HCT116 (cell line): ENCODE data around the gene PITPNC1. TPM values are rescaled to one million over a fixed set of nuclear protein-coding genes. Genes with fewer than 3 reads are reported as not detected.

Source experiments
- ATAC-seq: fragments of 200-7000 bp; cut with Tn5 transposase; 2 replicates; pipeline ENCODE4 v1.9.1; 2020; ENCODE audit warnings: mild to moderate bottlenecking, moderate library complexity
- BruUV-seq: library from RNA; stranded (reverse); fragments of 400-500 nt; replicated peaks from 2 replicates; lab custom pipeline; 2021; lab: Mats Ljungman, UMichigan
- CTCF ChIA-PET: fragments of 300-600 bp; sonication (Branson Sonifier 250); formaldehyde crosslinking; loops from one replicate; lab custom pipeline; 2021; ENCODE audit warnings: antibody characterized with exemption; lab: Charles Lee
- POLR2A ChIA-PET: fragments of 300-600, 350-600 bp; sonication (Branson Sonifier 250); formaldehyde crosslinking; loops from one replicate; lab custom pipeline; 2021; ENCODE audit warnings: antibody characterized with exemption; lab: Charles Lee
- RAD21 ChIA-PET, 2 experiments: fragments of 300-600 bp; sonication (Branson Sonifier 250); formaldehyde crosslinking; loops; one replicate each; lab custom pipeline; 2023; ENCODE audit warnings: low total read pairs in 2 of 2; ENCODE audit not compliant: uncharacterized antibody in 2 of 2, unreplicated experiment in 2 of 2, low non-redundant PET in 1 of 2; lab: Charles Lee
- DNase-seq: peaks from one replicate; pipeline ENCODE4 v3.0.0-alpha.2; 2010; ENCODE audit warnings: low read depth, low spot score
- H2AFZ ChIP-seq: fragments of 200-600 bp; shearing (Covaris generic), sonication (generic); 2 replicates; pipeline ENCODE4 v1.6.1; 2017; ENCODE audit warnings: low read depth, mixed run types, mixed read lengths, antibody characterized with exemption, low read length; ENCODE audit not compliant: poor library complexity, severe bottlenecking
- H3K27ac ChIP-seq: 2 replicates; pipeline ENCODE4 v1.5.1; 2012; ENCODE audit warnings: low read depth, low read length
- H3K27me3 ChIP-seq: fragments of 200-600 bp; sonication (generic); 2 replicates; pipeline ENCODE4 v1.6.1; 2016; ENCODE audit warnings: mixed run types, low read length, mixed read lengths; ENCODE audit not compliant: insufficient read depth
- H3K36me3 ChIP-seq, 2 experiments: fragments of 200-500 bp in 1 of 2; fragments of 200-600 bp in 1 of 2; sonication (Bioruptor generic) in 1 of 2; sonication (generic) in 1 of 2; 2 replicates each; pipeline versions ENCODE4 v1.5.1 to v1.6.1; 2014 to 2016; ENCODE audit warnings: low read length in 2 of 2, inconsistent platforms in 1 of 2, mixed read lengths in 1 of 2, mixed run types in 1 of 2; ENCODE audit not compliant: insufficient read depth in 2 of 2, control insufficient read depth in 1 of 2
- H3K4me1 ChIP-seq, 2 experiments: fragments of 200-600 bp in 1 of 2; sonication (generic) in 1 of 2; 2 replicates each; pipeline versions ENCODE4 v1.5.1 to v1.6.1; 2012 to 2017; ENCODE audit warnings: low read length in 2 of 2, inconsistent platforms in 1 of 2, mild to moderate bottlenecking in 1 of 2, mixed read lengths in 1 of 2, mixed run types in 1 of 2, moderate library complexity in 1 of 2; ENCODE audit not compliant: insufficient read depth in 2 of 2, control insufficient read depth in 1 of 2
- H3K4me2 ChIP-seq: fragments of 200-600 bp; sonication (generic); 2 replicates; pipeline ENCODE4 v1.6.1; 2017; ENCODE audit warnings: mixed run types, low read length, mixed read lengths
- H3K4me3 ChIP-seq, 2 experiments: fragments of 200-600 bp in 1 of 2; sonication (generic) in 1 of 2; replicated peaks in 1 of 2; 2 replicates each; pipeline ENCODE4 v1.5.1; 2011 to 2016; ENCODE audit warnings: low read length in 2 of 2, control low read depth in 1 of 2, low read depth in 1 of 2, mild to moderate bottlenecking in 1 of 2, mixed read lengths in 1 of 2, mixed run types in 1 of 2
- H3K79me2 ChIP-seq: fragments of 200-600 bp; sonication (generic); 2 replicates; pipeline ENCODE4 v1.6.1; 2017; ENCODE audit warnings: mild to moderate bottlenecking, mixed run types, low read length, moderate library complexity, mixed read lengths; ENCODE audit not compliant: insufficient read depth
- H3K9ac ChIP-seq: fragments of 200-600 bp; sonication (generic); 2 replicates; pipeline ENCODE4 v1.6.1; 2016; ENCODE audit warnings: low read length, mixed read lengths
- H3K9me2 ChIP-seq: fragments of 200-600 bp; sonication (generic), shearing (Covaris generic); 2 replicates; pipeline ENCODE4 v1.6.1; 2017; ENCODE audit warnings: mixed run types, mild to moderate bottlenecking, moderate library complexity; ENCODE audit not compliant: insufficient read depth
- H3K9me3 ChIP-seq, 2 experiments: fragments of 200-500 bp in 1 of 2; fragments of 200-600 bp in 1 of 2; sonication (Bioruptor generic) in 1 of 2; sonication (generic) in 1 of 2; 2 replicates each; pipeline ENCODE4 v1.6.1; 2014 to 2017; ENCODE audit warnings: low read length in 2 of 2, mixed read lengths in 2 of 2, inconsistent platforms in 1 of 2, low read depth in 1 of 2, mild to moderate bottlenecking in 1 of 2, mixed run types in 1 of 2, moderate library complexity in 1 of 2; ENCODE audit not compliant: control insufficient read depth in 1 of 2, insufficient read depth in 1 of 2
- H4K20me1 ChIP-seq: fragments of 200-600 bp; sonication (generic), shearing (Covaris generic); 2 replicates; pipeline ENCODE4 v1.6.1; 2017; ENCODE audit warnings: mixed run types, mild to moderate bottlenecking, moderate library complexity; ENCODE audit not compliant: insufficient read depth
- CBX3 ChIP-seq: IDR thresholded peaks from 2 replicates; pipeline ENCODE4 v1.6.1; 2012; ENCODE audit warnings: low read depth
- CEBPB ChIP-seq: IDR thresholded peaks from 2 replicates; pipeline ENCODE4 v1.6.1; 2012; ENCODE audit warnings: low read depth
- CTCF ChIP-seq, 3 experiments: fragments of 200-600 bp in 1 of 3; sonication (generic) in 1 of 3; IDR thresholded peaks in 2 of 3; conservative IDR thresholded peaks in 1 of 3; 2 replicates each; pipeline ENCODE4 v1.5.1; 2012 to 2017; ENCODE audit warnings: low read depth in 2 of 3, low read length in 2 of 3, antibody characterized with exemption in 1 of 3, borderline replicate concordance in 1 of 3, control low read depth in 1 of 3, mild to moderate bottlenecking in 1 of 3, mixed read lengths in 1 of 3, mixed run types in 1 of 3, moderate library complexity in 1 of 3; ENCODE audit not compliant: insufficient read depth in 1 of 3
- EGR1 ChIP-seq: IDR thresholded peaks from 2 replicates; pipeline ENCODE4 v1.6.1; 2012; ENCODE audit warnings: low read depth
- ELF1 ChIP-seq: IDR thresholded peaks from 2 replicates; pipeline ENCODE4 v1.6.1; 2012; ENCODE audit warnings: low read depth, borderline replicate concordance
- EZH2 ChIP-seq: fragments of 200-600 bp; sonication (generic); IDR thresholded peaks from 2 replicates; pipeline ENCODE4 v1.6.1; 2017; ENCODE audit warnings: antibody characterized with exemption, mixed run types
- FOSL1 ChIP-seq: IDR thresholded peaks from 2 replicates; pipeline ENCODE4 v1.6.1; 2012; ENCODE audit warnings: low read depth
- JUND ChIP-seq: IDR thresholded peaks from 2 replicates; pipeline ENCODE4 v1.6.1; 2012
- MAX ChIP-seq: IDR thresholded peaks from 2 replicates; pipeline ENCODE4 v1.6.1; 2012
- POLR2A ChIP-seq: IDR thresholded peaks from 2 replicates; pipeline ENCODE4 v1.7.0; 2011; ENCODE audit warnings: borderline replicate concordance; ENCODE audit not compliant: insufficient read depth, insufficient read length; ENCODE audit errors: extremely low read depth
- POLR2AphosphoS5 ChIP-seq: IDR thresholded peaks from 2 replicates; pipeline ENCODE4 v1.6.1; 2011; ENCODE audit warnings: mild to moderate bottlenecking, low read depth, low read length, moderate library complexity
- RAD21 ChIP-seq: IDR thresholded peaks from 2 replicates; pipeline ENCODE4 v1.6.1; 2012; ENCODE audit warnings: low read depth, mild to moderate bottlenecking
- SIN3A ChIP-seq: IDR thresholded peaks from 2 replicates; pipeline ENCODE4 v1.6.1; 2012; ENCODE audit warnings: low read depth
- SP1 ChIP-seq: IDR thresholded peaks from 2 replicates; pipeline ENCODE4 v1.6.1; 2012; ENCODE audit warnings: low read depth
- SRF ChIP-seq: IDR thresholded peaks from 2 replicates; pipeline ENCODE4 v1.6.1; 2012; ENCODE audit warnings: low read depth
- TCF7L2 ChIP-seq: IDR thresholded peaks from 2 replicates; pipeline ENCODE4 v1.7.0; 2011; ENCODE audit warnings: borderline replicate concordance, inconsistent platforms; ENCODE audit not compliant: insufficient read depth, insufficient read length; ENCODE audit errors: extremely low read depth
- YY1 ChIP-seq: IDR thresholded peaks from 2 replicates; pipeline ENCODE4 v1.6.1; 2011; ENCODE audit warnings: low read length, low read depth, moderate library complexity, mild to moderate bottlenecking; ENCODE audit not compliant: insufficient replicate concordance; ENCODE audit errors: extremely low read depth
- ZFX ChIP-seq: fragments of 450-650 bp; IDR thresholded peaks from 2 replicates; pipeline ENCODE4 v1.6.1; 2017
- ZNF274 ChIP-seq: fragments of 200-500 bp; sonication (Bioruptor generic); IDR thresholded peaks from 2 replicates; pipeline ENCODE4 v1.6.1; 2014; ENCODE audit warnings: mild to moderate bottlenecking, low read depth, low read length, inconsistent platforms
- intact Hi-C: fragments of 100-400 bp; cut with micrococcal nuclease; formaldehyde crosslinking; loops from 2 replicates; pipeline ENCODE4 v1.10.0; 2022
- total RNA-seq: library from RNA; stranded (reverse); gene quantifications from one replicate; pipeline ENCODE4 v1.2.1, GENCODE V29; 2021; ENCODE audit not compliant: unreplicated experiment

Gene PITPNC1
- total RNA-seq, 1 experiment from 2014 or later, result 41.9 TPM

- no peak overlapping the region for H3K4me3 ChIP-seq
- DNase-seq, result no peak
- H3K27me3 ChIP-seq, result no peaks in the 10 kb centered on the region
- intact Hi-C loops, result no loop called here
- no peaks in the 10 kb centered on the region for H3K9me3 ChIP-seq
- ChIA-PET CTCF (interaction anchor here (0.8 to 1.4 kb wide), 2 partner anchors 10 to 83 kb away, joined by 3 to 4 read pairs; no protein-coding TSS in a partner anchor), POLR2A (interaction anchor here (0.7 to 0.8 kb wide), 2 partner anchors 79 to 92 kb away, joined by 3 to 4 read pairs; partner anchors contain the start of gene PITPNC1), RAD21 (no interaction called here)
- H3K79me2 ChIP-seq, result peaks cover 7% of the 10 kb centered on the region; the same call in 1 of the 2 replicates
- H3K4me2 ChIP-seq, result peak overlapping the region; percentile 34; the same call in 1 of the 2 replicates
- H3K4me1 ChIP-seq, result peaks cover 2 to 20% of the 10 kb centered on the region in 2 experiments; a peak in 3 of 4 replicates
- BruUV-seq, result no TSS peak
- peak; percentile 40; the same call in 1 of the 2 replicates for ATAC-seq
- H2AFZ ChIP-seq, result no peak overlapping the region
- TF ChIP-seq SIN3A, result no peak
- no peak for TF ChIP-seq SRF
- no peak for TF ChIP-seq POLR2AphosphoS5
- TF ChIP-seq ZNF274, result no peak
- TF ChIP-seq TCF7L2, result no peak
- TF ChIP-seq EZH2, result no peak
- no peak for TF ChIP-seq CEBPB
- H3K36me3 ChIP-seq, result no peaks in the 10 kb centered on the region
- no peak overlapping the region for H3K27ac ChIP-seq
- no peak overlapping the region for H3K9ac ChIP-seq
- H3K9me2 ChIP-seq, result no peaks in the 10 kb centered on the region
- H4K20me1 ChIP-seq, result no peaks in the 10 kb centered on the region
These were observed 92.3 kb downstream of the PITPNC1 start for GRCh38 chr17:67469208-67469980.

- Histone ChIP-seq H3K27ac (no peak overlapping the region), H3K4me2 (no peak overlapping the region), H3K79me2 (peaks cover 7% of the 10 kb centered on the region; the same call in 1 of the 2 replicates), H3K36me3 (no peaks in the 10 kb centered on the region), H3K9ac (no peak overlapping the region), H3K4me3 (no peak overlapping the region), H3K4me1 (peaks cover 5 to 26% of the 10 kb centered on the region in 2 experiments; a peak in 3 of 4 replicates), H3K27me3 (no peaks in the 10 kb centered on the region), H4K20me1 (no peaks in the 10 kb centered on the region), H2AFZ (no peak overlapping the region), H3K9me3 (no peaks in the 10 kb centered on the region), H3K9me2 (no peaks in the 10 kb centered on the region)
- RAD21 ChIA-PET, result no interaction called here
- CTCF ChIA-PET, result interaction anchor here (1.4 kb wide), 1 partner anchor 84 kb away, joined by 4 read pairs; no protein-coding TSS in a partner anchor
- intact Hi-C loops, result no loop called here
- no peak for TF ChIP-seq CEBPB
- no peak for TF ChIP-seq SP1
- TF ChIP-seq ELF1, result no peak
- TF ChIP-seq POLR2A, result no peak
- no peak for TF ChIP-seq CTCF (IDR thresholded peaks at IDR 0.05 in 2 of 3, conservative IDR thresholded peaks at IDR 0.05 in 1 of 3; ENCODE audit: borderline replicate concordance in 1 of 3, insufficient read depth in 1 of 3, low read depth in 2 of 3, low read length in 2 of 3)
- TF ChIP-seq EGR1, result no peak
- TF ChIP-seq EZH2, result no peak
- no peak for TF ChIP-seq TCF7L2
- TF ChIP-seq FOSL1, result no peak
- TF ChIP-seq YY1, result no peak
- no peak for TF ChIP-seq SIN3A
- TF ChIP-seq MAX, result no peak
- TF ChIP-seq CBX3, result no peak
- no peak for TF ChIP-seq ZFX
- no peak for TF ChIP-seq JUND
- no peak for TF ChIP-seq RAD21
- no TSS peak for BruUV-seq
- POLR2A ChIA-PET, result interaction anchor here (0.7 kb wide), 1 partner anchor 93 kb away, joined by 3 read pairs; the partner anchor contains the start of gene PITPNC1
- ATAC-seq (no peak), DNase-seq (no peak)
These were observed 93.1 kb downstream of the PITPNC1 start for GRCh38 chr17:67470163-67470562.
